Cardiac fibroblast (primary cell): Measurements from ENCODE around the gene PIMREG.

ENCODE experiments used
- DNase-seq, 2 donors: peaks; one replicate each; pipeline versions ENCODE4 v3.0.0 to v3.0.0-alpha.2; 2010; ENCODE audit warnings: low read depth in 2 of 2
- H3K4me3 ChIP-seq, 2 donors: replicated peaks in 1 of 2; 1 replicate in 1 of 2; 2 replicates in 1 of 2; pipeline ENCODE4 v1.5.1; 2011; ENCODE audit warnings: low read depth in 2 of 2, low read length in 2 of 2, mild to moderate bottlenecking in 2 of 2, moderate library complexity in 1 of 2
- TF ChIP-seq, protein P1 (sequence below): IDR thresholded peaks from one replicate; pipeline ENCODE4 v1.5.1; 2011; ENCODE audit warnings: low read depth, mild to moderate bottlenecking, low read length, inconsistent platforms

Gene PIMREG, protein sequence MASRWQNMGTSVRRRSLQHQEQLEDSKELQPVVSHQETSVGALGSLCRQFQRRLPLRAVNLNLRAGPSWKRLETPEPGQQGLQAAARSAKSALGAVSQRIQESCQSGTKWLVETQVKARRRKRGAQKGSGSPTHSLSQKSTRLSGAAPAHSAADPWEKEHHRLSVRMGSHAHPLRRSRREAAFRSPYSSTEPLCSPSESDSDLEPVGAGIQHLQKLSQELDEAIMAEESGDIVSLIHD

DNA sequence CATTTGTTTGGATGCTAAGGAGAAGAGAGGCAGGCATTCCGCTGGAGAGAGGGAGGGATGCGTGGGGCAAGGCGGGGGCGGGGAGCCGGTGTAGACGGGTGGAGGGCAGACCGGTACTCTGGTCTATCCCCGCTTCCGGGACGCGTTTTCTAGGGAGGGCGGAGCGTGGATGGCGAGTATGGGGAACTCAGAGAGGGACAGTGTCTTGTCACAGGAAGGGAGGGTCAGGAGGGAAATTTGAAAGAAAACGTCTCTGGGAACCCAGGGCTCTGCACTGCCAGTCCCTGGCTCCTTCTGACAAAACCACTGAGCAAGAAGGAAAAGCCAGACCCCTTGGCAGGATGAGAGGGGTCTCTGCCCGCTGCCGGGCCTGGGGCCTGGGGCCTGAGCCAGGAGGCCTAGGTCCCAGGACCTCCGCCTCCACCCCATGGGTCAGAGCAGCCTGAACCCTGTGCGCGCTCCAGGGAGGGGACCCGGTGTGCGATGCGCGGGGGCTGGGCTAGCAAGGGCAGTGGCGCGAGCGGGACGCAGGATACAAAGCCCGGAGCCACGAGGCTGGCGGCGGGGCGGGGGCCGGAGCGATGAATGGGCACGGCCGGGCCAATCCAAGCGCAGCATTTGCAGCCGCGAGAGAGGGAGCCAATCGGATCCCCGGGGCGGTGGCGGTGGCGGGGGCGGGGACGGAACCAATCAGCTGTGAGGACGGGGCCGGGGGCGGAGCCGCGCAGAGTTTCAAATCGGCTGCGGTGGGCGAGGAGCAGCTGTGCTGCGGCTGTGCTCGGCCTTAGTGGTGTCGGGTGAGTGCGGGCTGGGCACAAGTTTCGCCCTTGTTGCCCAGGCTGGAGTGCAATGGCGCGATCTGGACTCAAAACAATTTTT, at the start of gene PIMREG:
Gene PIMREG, plus strand, starts transcription at position 764 of the 879 bp plus-strand sequence. CDS start 656 bp downstream, outside the sequence.
- TF ChIP-seq, protein P1, sequence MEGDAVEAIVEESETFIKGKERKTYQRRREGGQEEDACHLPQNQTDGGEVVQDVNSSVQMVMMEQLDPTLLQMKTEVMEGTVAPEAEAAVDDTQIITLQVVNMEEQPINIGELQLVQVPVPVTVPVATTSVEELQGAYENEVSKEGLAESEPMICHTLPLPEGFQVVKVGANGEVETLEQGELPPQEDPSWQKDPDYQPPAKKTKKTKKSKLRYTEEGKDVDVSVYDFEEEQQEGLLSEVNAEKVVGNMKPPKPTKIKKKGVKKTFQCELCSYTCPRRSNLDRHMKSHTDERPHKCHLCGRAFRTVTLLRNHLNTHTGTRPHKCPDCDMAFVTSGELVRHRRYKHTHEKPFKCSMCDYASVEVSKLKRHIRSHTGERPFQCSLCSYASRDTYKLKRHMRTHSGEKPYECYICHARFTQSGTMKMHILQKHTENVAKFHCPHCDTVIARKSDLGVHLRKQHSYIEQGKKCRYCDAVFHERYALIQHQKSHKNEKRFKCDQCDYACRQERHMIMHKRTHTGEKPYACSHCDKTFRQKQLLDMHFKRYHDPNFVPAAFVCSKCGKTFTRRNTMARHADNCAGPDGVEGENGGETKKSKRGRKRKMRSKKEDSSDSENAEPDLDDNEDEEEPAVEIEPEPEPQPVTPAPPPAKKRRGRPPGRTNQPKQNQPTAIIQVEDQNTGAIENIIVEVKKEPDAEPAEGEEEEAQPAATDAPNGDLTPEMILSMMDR: no peak
- DNase-seq: peak; percentile 92 to 93
- peak within 1 kb of the TSS; percentile 64 to 72 for H3K4me3 ChIP-seq

DNA sequence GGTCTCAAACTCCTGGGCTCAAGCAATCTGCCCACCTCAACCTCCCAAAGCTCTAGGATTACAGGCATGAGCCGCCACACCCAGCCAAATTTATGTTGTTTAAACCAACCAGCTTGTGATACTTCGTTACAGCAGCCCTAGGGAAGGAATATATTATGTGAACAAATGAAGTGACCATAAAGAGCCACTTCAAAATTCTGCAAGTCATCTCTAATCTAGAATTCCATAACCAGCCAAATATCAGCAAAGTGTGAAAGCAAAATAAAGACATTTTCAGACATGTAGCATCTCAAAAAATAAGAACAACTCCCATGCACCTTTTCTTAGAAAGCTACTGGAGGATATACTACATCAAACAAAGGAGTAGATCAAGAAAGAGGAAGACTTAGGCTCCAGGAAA, 45.3 kb upstream of the PIMREG start:
- TF ChIP-seq, protein P1: no peak
- H3K4me3 ChIP-seq: no peak overlapping the region
- DNase-seq: no peak

DNA sequence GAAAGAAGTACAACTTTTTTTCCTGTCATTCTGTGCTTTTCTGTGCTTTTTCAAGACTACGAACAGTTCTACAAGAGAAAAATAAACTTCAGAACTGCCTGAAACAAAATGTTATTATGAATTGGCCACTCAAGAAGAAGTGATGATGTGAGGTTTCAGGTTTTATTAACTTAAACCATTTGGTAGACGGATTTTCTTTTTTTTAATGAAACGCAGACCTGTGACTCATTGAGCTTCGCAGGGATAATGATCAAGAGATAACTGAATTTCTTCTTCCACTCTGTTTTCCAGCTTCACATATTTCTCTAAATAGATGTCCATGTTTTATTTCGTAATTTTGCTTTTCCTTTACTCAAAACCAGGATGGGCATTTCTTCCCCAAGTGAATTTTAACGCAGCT, 42.0 kb upstream of the PIMREG start:
- H3K4me3 ChIP-seq: no peak overlapping the region
- DNase-seq: no peak
- TF ChIP-seq, protein P1: no peak

DNA sequence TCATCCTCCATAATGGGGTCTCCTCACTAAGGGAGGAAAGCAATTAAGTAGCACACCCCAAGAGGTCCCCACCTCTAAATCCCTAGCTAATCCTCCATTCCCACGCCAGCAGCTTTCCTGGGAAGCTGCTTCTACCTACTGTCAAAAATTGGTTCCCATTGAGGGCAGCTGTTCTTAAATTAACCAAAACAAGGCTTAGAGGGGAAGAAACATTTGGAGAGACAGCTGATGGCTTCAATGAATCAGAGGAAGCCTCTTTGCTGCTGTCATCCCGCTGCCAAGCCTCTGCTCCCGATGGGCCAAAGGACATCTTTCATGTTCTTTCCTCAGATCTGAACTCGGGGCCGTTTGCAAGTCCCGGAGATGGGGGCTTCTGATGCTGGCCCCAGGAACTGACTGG, 36.0 kb upstream of the PIMREG start:
- TF ChIP-seq, protein P1: no peak
- no peak overlapping the region for H3K4me3 ChIP-seq
- no peak for DNase-seq

DNA sequence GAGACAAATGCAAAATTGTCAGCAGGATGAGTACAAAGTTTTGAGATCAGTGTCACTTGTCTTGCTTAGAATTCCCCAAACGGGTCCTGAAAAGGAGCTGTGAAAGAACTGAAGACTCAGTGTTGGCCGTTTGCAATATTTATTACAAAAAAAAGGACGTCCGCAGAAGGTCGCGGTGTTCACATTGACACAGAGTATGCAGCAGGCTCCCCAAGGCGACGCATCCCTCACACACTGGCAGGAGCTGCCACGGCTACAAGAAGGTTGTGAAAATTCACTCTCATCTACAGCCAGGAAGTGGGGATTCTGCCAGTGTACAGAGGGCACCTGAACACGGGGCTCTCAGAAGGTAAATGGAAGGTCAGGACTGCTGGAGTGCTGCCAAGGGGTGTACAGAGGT, 35.5 kb upstream of the PIMREG start:
- no peak overlapping the region for H3K4me3 ChIP-seq
- TF ChIP-seq, protein P1: no peak
- no peak for DNase-seq

DNA sequence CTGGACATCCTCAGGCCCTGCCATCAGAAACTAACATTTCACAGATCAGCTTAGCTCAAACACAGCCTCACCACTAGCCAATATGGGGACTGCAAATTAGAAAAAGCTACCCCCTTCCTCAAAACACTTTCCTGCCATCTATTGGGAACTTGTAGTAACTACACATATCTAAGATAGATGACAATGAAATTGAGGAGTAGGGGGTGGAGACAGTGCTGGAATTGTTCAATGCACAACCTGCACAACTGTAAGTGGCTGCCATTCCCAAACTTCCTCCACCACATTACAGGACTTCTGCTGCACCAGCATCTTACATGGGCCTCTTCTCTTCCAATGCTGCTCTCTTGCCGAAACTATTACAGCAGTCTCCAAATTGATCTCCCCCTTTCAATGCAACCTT, 31.2 kb upstream of the PIMREG start:
- TF ChIP-seq, protein P1: peak; percentile 47
- no peak overlapping the region for H3K4me3 ChIP-seq
- DNase-seq: peak; percentile 40 to 49
